Chondrocyte (in vitro differentiated cells): ENCODE measurements around the gene SMARCA2. TPM values are rescaled to one million over a fixed set of nuclear protein-coding genes. Genes with fewer than 3 reads are reported as not detected.

Experiments used
- DNase-seq: peaks from one replicate; pipeline ENCODE4 v3.0.0; 2021; ENCODE audit warnings: mixed read lengths, low spot score
- H3K27ac Mint-ChIP-seq: one replicate; pipeline ENCODE4 v1.8.0; 2021; ENCODE audit warnings: mild to moderate bottlenecking, moderate library complexity, mixed read lengths; ENCODE audit not compliant: unreplicated experiment
- H3K27me3 Mint-ChIP-seq: 2 replicates; pipeline ENCODE4 v1.8.0; 2021; ENCODE audit warnings: low read depth, mixed read lengths
- H3K36me3 Mint-ChIP-seq: 2 replicates; pipeline ENCODE4 v1.8.0; 2021; ENCODE audit warnings: low read depth, mixed read lengths
- H3K4me1 Mint-ChIP-seq: 2 replicates; pipeline ENCODE4 v1.8.0; 2021; ENCODE audit warnings: low read depth, mild to moderate bottlenecking, mixed read lengths
- H3K4me3 Mint-ChIP-seq: one replicate; pipeline ENCODE4 v1.8.0; 2021; ENCODE audit warnings: mild to moderate bottlenecking, moderate library complexity, mixed read lengths; ENCODE audit not compliant: unreplicated experiment
- H3K9me3 Mint-ChIP-seq: 2 replicates; pipeline ENCODE4 v1.8.0; 2021; ENCODE audit warnings: low read depth, mixed read lengths
- CTCF ChIP-seq: fragments of 200-600 bp; sonication (generic); IDR thresholded peaks from 2 replicates; pipeline ENCODE4 v1.5.0; 2021; ENCODE audit warnings: antibody characterized with exemption, mild to moderate bottlenecking, moderate library complexity
- total RNA-seq: library from RNA; stranded (reverse); gene quantifications from 3 replicates; pipeline ENCODE4 v1.2.1, GENCODE V29; 2021

The SMARCA2 gene
- total RNA-seq, 1 donor from 2014 or later = 95.1 TPM

- H3K4me1 Mint-ChIP-seq = peaks cover 22% of the 10 kb centered on the region
- H3K27me3 Mint-ChIP-seq = peaks cover 10% of the 10 kb centered on the region
- H3K36me3 Mint-ChIP-seq = no peaks in the 10 kb centered on the region
- no peak for DNase-seq
- no peak for TF ChIP-seq CTCF
- H3K27ac Mint-ChIP-seq = peak overlapping the region; percentile 94
- no peaks in the 10 kb centered on the region for H3K9me3 Mint-ChIP-seq
- peak overlapping the region; percentile 98 for H3K4me3 Mint-ChIP-seq
Observed at GRCh38 chr9:2013743-2014475, 1.2 kb upstream of the SMARCA2 start.

- Mint-ChIP-seq H3K27ac (peak overlapping the region; percentile 96), H3K9me3 (no peaks in the 10 kb centered on the region), H3K4me3 (peak overlapping the region; percentile 98), H3K27me3 (peaks cover 7% of the 10 kb centered on the region), H3K4me1 (peaks cover 36% of the 10 kb centered on the region), H3K36me3 (no peaks in the 10 kb centered on the region)
- DNase-seq = peak; percentile 93
- no peak for TF ChIP-seq CTCF
Observed at GRCh38 chr9:2015581-2016407, 647 bp downstream of the SMARCA2 start.

GRCh38 chr9:2016408-2017330, 1.5 kb downstream of the SMARCA2 start:
- Mint-ChIP-seq H3K27me3 (no peaks in the 10 kb centered on the region), H3K36me3 (no peaks in the 10 kb centered on the region), H3K4me1 (peaks cover 39% of the 10 kb centered on the region), H3K4me3 (peak overlapping the region; percentile 98), H3K9me3 (no peaks in the 10 kb centered on the region), H3K27ac (peak overlapping the region; percentile 98)
- no peak for DNase-seq
- TF ChIP-seq CTCF = peak; percentile 36

GRCh38 chr9:2017331-2018161, 2.4 kb downstream of the SMARCA2 start:
- H3K27ac Mint-ChIP-seq = peak overlapping the region; percentile 98

More at GRCh38 chr9:2017331-2018161, 2.4 kb downstream of the SMARCA2 start:
- Mint-ChIP-seq H3K4me1 (peaks cover 48% of the 10 kb centered on the region), H3K9me3 (no peaks in the 10 kb centered on the region), H3K27me3 (no peaks in the 10 kb centered on the region), H3K4me3 (peak overlapping the region; percentile 98), H3K36me3 (no peaks in the 10 kb centered on the region)
- DNase-seq = no peak
- no peak for TF ChIP-seq CTCF
